Mucosa of stomach (tissue), 1 donor: ENCODE results near the gene CNR2.

Experiments
- H3K27me3 ChIP-seq: one replicate; pipeline ENCODE4 v1.7.0; 2013; ENCODE audit warnings: mild to moderate bottlenecking, low read length; ENCODE audit not compliant: control insufficient read depth, insufficient read depth
- H3K36me3 ChIP-seq: one replicate; pipeline ENCODE4 v1.7.0; 2013; ENCODE audit warnings: low read length; ENCODE audit not compliant: control insufficient read depth, insufficient read depth
- H3K4me1 ChIP-seq: one replicate; pipeline ENCODE4 v1.7.0; 2013; ENCODE audit warnings: mild to moderate bottlenecking, low read length; ENCODE audit not compliant: control insufficient read depth, insufficient read depth
- H3K4me3 ChIP-seq: one replicate; pipeline ENCODE4 v1.7.0; 2013; ENCODE audit warnings: low read length
- H3K9ac ChIP-seq: one replicate; pipeline ENCODE4 v1.7.0; 2013; ENCODE audit warnings: mild to moderate bottlenecking, low read length, moderate library complexity
- H3K9me3 ChIP-seq: one replicate; pipeline ENCODE4 v1.7.0; 2013; ENCODE audit warnings: mild to moderate bottlenecking, low read length, moderate library complexity; ENCODE audit not compliant: control insufficient read depth
- donor health status: Pancreatic carcinoma.

The CNR2 gene

DNA sequence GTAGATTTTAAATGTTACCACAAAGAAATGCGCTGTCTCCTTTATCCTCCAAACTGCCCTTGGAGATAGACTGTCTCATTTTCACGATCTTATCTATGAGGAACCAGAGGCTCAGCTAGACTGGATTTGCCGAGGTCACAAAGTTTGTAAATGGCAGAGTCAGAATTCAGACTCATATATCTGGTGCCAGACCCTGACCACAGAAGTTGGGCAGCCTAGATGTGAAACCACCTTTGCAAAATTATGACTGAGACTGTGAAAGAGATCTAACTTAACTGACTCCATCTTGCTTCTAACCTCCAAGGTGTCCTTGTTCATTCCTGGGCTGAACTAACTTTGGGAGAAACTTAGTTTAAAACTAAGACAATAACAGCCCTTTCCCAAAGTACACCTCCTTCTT is 14.1 kb downstream of the CNR2 start:
- H3K36me3 ChIP-seq, result no peaks in the 10 kb centered on the region
- no peaks in the 10 kb centered on the region for H3K9me3 ChIP-seq
- H3K4me1 ChIP-seq, result peaks cover 6% of the 10 kb centered on the region
- H3K4me3 ChIP-seq, result no peak overlapping the region
- H3K9ac ChIP-seq, result no peak overlapping the region
- H3K27me3 ChIP-seq, result peaks cover 26% of the 10 kb centered on the region

DNA sequence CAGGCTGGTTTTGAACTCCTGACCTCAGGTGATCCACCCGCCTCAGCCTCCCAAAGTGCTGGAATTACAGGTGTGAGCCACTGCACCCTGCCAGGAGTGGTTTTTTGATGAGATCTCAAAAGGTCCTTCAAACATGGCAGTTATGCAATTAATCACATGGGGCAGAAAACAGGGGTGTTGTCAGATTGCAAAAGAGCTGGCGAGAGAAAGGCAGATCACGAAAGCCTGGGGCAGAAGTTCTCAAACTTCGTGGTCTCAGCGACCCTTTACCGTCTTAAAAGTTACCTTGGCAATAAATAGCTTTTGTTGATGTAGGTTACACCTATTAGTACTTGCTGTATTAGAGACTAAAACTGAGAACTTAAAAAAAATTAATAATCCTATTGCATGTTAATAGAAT is 16.1 kb downstream of the CNR2 start:
- Histone ChIP-seq H3K36me3 (no peaks in the 10 kb centered on the region), H3K9ac (no peak overlapping the region), H3K4me3 (no peak overlapping the region)

DNA sequence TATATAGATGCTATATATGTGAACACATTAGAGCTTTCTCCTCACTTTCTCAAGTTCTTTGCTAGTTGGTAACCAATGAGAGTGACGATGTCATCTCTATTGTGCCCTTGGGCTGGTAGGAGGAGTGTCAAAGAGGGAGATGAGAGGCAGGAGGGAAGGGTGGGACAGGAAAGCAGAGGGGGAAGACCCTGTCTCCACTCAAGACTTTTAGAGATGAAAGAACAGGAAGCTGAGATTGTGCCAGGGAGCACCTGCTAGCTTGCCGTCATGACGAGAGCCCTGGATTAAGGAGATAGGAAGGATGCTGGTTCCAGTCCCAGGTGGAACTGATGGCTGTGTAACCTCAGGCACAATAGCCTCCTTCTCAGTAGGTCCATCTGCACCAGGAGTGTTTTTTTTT is 16.7 kb downstream of the CNR2 start:
- Histone ChIP-seq H3K4me1 (peaks cover 6% of the 10 kb centered on the region), H3K36me3 (no peaks in the 10 kb centered on the region), H3K9ac (no peak overlapping the region), H3K27me3 (peaks cover 5% of the 10 kb centered on the region), H3K9me3 (no peaks in the 10 kb centered on the region), H3K4me3 (no peak overlapping the region)

More for the DNA sequence above, 16.1 kb downstream of the CNR2 start:
- H3K9me3 ChIP-seq, result no peaks in the 10 kb centered on the region
- peaks cover 9% of the 10 kb centered on the region for H3K27me3 ChIP-seq
- H3K4me1 ChIP-seq, result peaks cover 6% of the 10 kb centered on the region

DNA sequence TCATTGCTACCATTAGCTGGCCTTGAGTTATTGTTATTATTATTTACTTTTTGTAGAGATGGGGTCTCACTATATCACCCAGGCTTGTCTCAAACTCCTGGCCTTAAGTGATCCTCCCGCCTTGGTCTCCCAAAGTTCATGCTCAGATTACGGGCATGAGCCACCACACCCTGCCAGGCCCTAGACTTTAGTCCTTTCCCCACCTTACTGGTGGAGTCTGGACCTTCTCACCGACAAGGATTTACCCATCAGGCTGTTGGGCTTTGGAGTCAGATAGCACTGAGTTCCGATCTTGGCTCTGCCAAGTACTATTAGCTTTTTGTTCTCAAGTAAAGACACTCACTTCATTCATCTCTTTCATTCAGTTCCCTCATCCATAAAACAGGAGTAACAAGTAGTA is 17.2 kb downstream of the CNR2 start:
- Histone ChIP-seq H3K27me3 (peaks cover 5% of the 10 kb centered on the region), H3K9me3 (no peaks in the 10 kb centered on the region), H3K4me3 (no peak overlapping the region), H3K9ac (no peak overlapping the region), H3K36me3 (no peaks in the 10 kb centered on the region), H3K4me1 (peaks cover 3% of the 10 kb centered on the region)

GRCh38 chr1:23895082-23895481 is 18.1 kb downstream of the CNR2 start:
- Histone ChIP-seq H3K9ac (no peak overlapping the region), H3K36me3 (no peaks in the 10 kb centered on the region), H3K9me3 (no peaks in the 10 kb centered on the region), H3K27me3 (peaks cover 5% of the 10 kb centered on the region), H3K4me3 (no peak overlapping the region), H3K4me1 (no peaks in the 10 kb centered on the region)

- Histone ChIP-seq H3K9me3 (no peaks in the 10 kb centered on the region), H3K4me1 (no peaks in the 10 kb centered on the region), H3K9ac (no peak overlapping the region), H3K36me3 (no peaks in the 10 kb centered on the region), H3K4me3 (no peak overlapping the region), H3K27me3 (no peaks in the 10 kb centered on the region)
Observed at GRCh38 chr1:23889074-23889473, 24.1 kb downstream of the CNR2 start.

DNA sequence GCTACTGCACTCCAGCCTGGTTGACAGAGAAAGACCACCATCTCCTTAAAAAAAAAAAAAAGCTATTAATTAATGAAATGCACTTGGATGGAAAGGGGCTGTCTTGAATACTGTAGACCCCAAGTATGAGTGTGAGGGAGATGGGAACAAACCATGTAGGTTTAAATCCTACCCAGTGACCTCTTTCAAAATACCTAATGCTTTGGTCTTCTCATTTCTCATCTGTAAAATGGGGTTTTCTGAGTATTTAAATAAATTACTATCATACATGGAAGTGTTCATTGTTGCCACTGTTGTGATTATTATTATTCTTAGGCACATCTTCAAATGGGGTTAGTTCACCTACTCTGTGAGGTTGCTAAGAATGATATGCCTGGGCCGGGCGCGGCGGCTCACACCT is 27.9 kb downstream of the CNR2 start:
- no peaks in the 10 kb centered on the region for H3K27me3 ChIP-seq

DNA sequence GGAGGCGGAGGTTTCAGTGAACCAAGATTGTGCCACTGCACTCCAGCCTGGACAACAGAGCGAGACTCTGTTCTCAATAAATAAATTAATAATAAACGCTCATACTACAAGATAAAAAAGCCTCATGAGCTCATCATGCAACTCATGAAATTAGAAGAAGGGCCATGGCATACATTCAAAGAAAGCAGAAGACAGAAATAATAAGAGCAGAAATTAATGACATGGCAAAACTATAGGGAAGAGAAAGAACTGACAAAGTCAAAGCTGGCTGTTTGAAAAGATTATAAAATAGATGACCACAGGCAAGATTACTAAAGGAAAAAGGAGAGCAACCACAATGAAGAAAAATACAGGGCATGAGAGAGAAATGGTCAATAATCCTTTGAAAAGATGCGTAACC is 30.4 kb downstream of the CNR2 start:
- Histone ChIP-seq H3K27me3 (no peaks in the 10 kb centered on the region), H3K4me1 (no peaks in the 10 kb centered on the region), H3K4me3 (no peak overlapping the region), H3K9ac (no peak overlapping the region), H3K9me3 (no peaks in the 10 kb centered on the region), H3K36me3 (no peaks in the 10 kb centered on the region)

More for the DNA sequence above, 27.9 kb downstream of the CNR2 start:
- H3K4me1 ChIP-seq, result no peaks in the 10 kb centered on the region
- no peak overlapping the region for H3K9ac ChIP-seq
- H3K36me3 ChIP-seq, result no peaks in the 10 kb centered on the region
- H3K4me3 ChIP-seq, result no peak overlapping the region
- no peaks in the 10 kb centered on the region for H3K9me3 ChIP-seq

DNA sequence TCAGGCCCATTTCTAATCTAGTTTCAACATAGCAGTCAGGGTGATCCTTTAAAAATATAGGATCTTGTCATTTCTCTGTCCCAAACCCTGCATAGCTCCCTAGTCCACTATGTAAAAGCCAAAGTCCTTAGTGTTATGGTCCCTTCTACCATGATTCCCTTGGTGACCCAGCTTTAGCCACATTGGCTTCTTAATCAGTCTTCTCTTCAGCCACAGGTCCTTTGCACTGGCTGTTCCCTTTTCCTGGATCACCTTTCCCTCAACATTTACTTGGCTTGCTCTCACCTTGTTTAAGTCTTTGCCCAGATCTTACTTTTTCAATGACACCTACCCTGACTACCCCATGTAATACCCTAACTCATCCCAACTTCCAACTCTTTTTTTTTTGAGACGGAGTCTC is 33.4 kb downstream of the CNR2 start:
- Histone ChIP-seq H3K36me3 (no peaks in the 10 kb centered on the region), H3K27me3 (no peaks in the 10 kb centered on the region), H3K4me3 (no peak overlapping the region), H3K4me1 (no peaks in the 10 kb centered on the region), H3K9me3 (no peaks in the 10 kb centered on the region), H3K9ac (no peak overlapping the region)

- H3K36me3 ChIP-seq, result no peaks in the 10 kb centered on the region
- no peak overlapping the region for H3K4me3 ChIP-seq
Observed at GRCh38 chr1:23878668-23879067, 34.5 kb downstream of the CNR2 start.

GRCh38 chr1:23875382-23875781 is 37.8 kb downstream of the CNR2 start:
- Histone ChIP-seq H3K4me1 (no peaks in the 10 kb centered on the region), H3K9ac (no peak overlapping the region), H3K9me3 (no peaks in the 10 kb centered on the region), H3K27me3 (no peaks in the 10 kb centered on the region), H3K36me3 (no peaks in the 10 kb centered on the region), H3K4me3 (no peak overlapping the region)

More at GRCh38 chr1:23878668-23879067, 34.5 kb downstream of the CNR2 start:
- Histone ChIP-seq H3K4me1 (no peaks in the 10 kb centered on the region), H3K9ac (no peak overlapping the region), H3K9me3 (no peaks in the 10 kb centered on the region), H3K27me3 (no peaks in the 10 kb centered on the region)

GRCh38 chr1:23872421-23872820 is 40.7 kb downstream of the CNR2 start:
- Histone ChIP-seq H3K9me3 (no peaks in the 10 kb centered on the region), H3K4me3 (no peak overlapping the region), H3K9ac (no peak overlapping the region), H3K4me1 (peaks cover 2% of the 10 kb centered on the region), H3K27me3 (no peaks in the 10 kb centered on the region), H3K36me3 (no peaks in the 10 kb centered on the region)

DNA sequence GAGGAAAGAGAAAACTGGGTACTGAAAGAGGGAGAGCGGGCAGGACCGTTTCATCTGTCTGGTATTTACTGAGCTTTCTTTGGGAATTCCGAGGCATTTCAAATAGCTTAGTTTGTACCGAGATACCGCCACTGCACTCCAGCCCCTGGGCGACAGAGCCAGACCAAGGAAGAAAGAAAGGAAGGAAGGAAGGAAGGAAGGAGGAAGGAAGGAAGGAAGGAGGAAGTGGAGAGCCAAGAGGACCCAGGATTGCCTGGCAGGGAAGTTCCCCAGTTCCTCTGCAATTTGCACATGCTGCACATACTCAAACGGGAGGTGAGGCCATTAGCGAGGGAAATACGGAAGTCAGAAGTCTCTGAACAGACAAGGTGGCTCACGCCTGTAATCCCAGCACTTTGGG is 44.1 kb downstream of the CNR2 start:
- H3K36me3 ChIP-seq, result no peaks in the 10 kb centered on the region
- no peaks in the 10 kb centered on the region for H3K9me3 ChIP-seq
- H3K4me3 ChIP-seq, result peak overlapping the region; percentile 45
- H3K27me3 ChIP-seq, result no peaks in the 10 kb centered on the region
- peaks cover 20% of the 10 kb centered on the region for H3K4me1 ChIP-seq
- peak overlapping the region; percentile 68 for H3K9ac ChIP-seq
